Trophoblast cell (in vitro differentiated cells and primary cell): ENCODE measurements around the gene HOMER1.

Experiments used
- DNase-seq, 2 donors: peaks; one replicate each; pipeline ENCODE4 v3.0.0-alpha.2; 2016
- H2AFZ ChIP-seq: 2 replicates; pipeline ENCODE4 v1.6.1; 2013; ENCODE audit warnings: low read length, moderate library complexity, mild to moderate bottlenecking; ENCODE audit not compliant: insufficient read depth, poor library complexity
- H2AK5ac ChIP-seq: 2 replicates; pipeline ENCODE4 v1.6.1; 2013; ENCODE audit warnings: mild to moderate bottlenecking, low read length
- H2BK120ac ChIP-seq: 2 replicates; pipeline ENCODE4 v1.6.1; 2013; ENCODE audit warnings: low read length, mild to moderate bottlenecking, moderate library complexity; ENCODE audit not compliant: insufficient read depth, poor library complexity
- H2BK12ac ChIP-seq: 2 replicates; pipeline ENCODE4 v1.6.1; 2013; ENCODE audit warnings: mild to moderate bottlenecking, low read length, moderate library complexity
- H2BK5ac ChIP-seq: 2 replicates; pipeline ENCODE4 v1.6.1; 2013; ENCODE audit warnings: low read length, low read depth, moderate library complexity, mild to moderate bottlenecking; ENCODE audit not compliant: poor library complexity
- H3K14ac ChIP-seq: 2 replicates; pipeline ENCODE4 v1.6.1; 2013; ENCODE audit warnings: mild to moderate bottlenecking, low read length
- H3K18ac ChIP-seq: 2 replicates; pipeline ENCODE4 v1.6.1; 2013; ENCODE audit warnings: mild to moderate bottlenecking, low read length
- H3K23ac ChIP-seq: 2 replicates; pipeline ENCODE4 v1.6.1; 2013; ENCODE audit warnings: low read length
- H3K27ac ChIP-seq: 2 replicates; pipeline ENCODE4 v1.5.1; 2013; ENCODE audit warnings: low read depth, mild to moderate bottlenecking, inconsistent platforms, low read length, moderate library complexity
- H3K27me3 ChIP-seq: 2 replicates; pipeline ENCODE4 v1.6.1; 2013; ENCODE audit warnings: inconsistent platforms, mild to moderate bottlenecking, low read length, moderate library complexity; ENCODE audit not compliant: insufficient read depth
- H3K36me3 ChIP-seq, 2 experiments: 1 replicate in 1 of 2; 2 replicates in 1 of 2; pipeline ENCODE4 v1.6.1; 2013; ENCODE audit warnings: low read length in 2 of 2, mild to moderate bottlenecking in 2 of 2, moderate library complexity in 1 of 2; ENCODE audit not compliant: insufficient read depth in 2 of 2, control insufficient read depth in 1 of 2
- H3K4ac ChIP-seq: 2 replicates; pipeline ENCODE4 v1.6.1; 2013; ENCODE audit warnings: low read depth, mild to moderate bottlenecking, low read length, moderate library complexity
- H3K4me1 ChIP-seq, 2 experiments: 1 replicate in 1 of 2; 2 replicates in 1 of 2; pipeline ENCODE4 v1.6.1; 2013; ENCODE audit warnings: low read length in 2 of 2, mild to moderate bottlenecking in 2 of 2, moderate library complexity in 1 of 2; ENCODE audit not compliant: insufficient read depth in 2 of 2, control insufficient read depth in 1 of 2
- H3K4me2 ChIP-seq: 2 replicates; pipeline ENCODE4 v1.6.1; 2013; ENCODE audit warnings: inconsistent platforms, mild to moderate bottlenecking, low read length, moderate library complexity
- H3K4me3 ChIP-seq: 2 replicates; pipeline ENCODE4 v1.5.1; 2013; ENCODE audit warnings: mild to moderate bottlenecking, low read depth, low read length, inconsistent platforms
- H3K79me1 ChIP-seq: one replicate; pipeline ENCODE4 v1.6.1; 2013; ENCODE audit warnings: low read length
- H3K79me2 ChIP-seq: 2 replicates; pipeline ENCODE4 v1.6.1; 2013; ENCODE audit warnings: low read length, mild to moderate bottlenecking; ENCODE audit not compliant: control insufficient read depth, insufficient read depth, poor library complexity
- H3K9ac ChIP-seq: 2 replicates; pipeline ENCODE4 v1.6.1; 2013; ENCODE audit warnings: mild to moderate bottlenecking, low read length
- H3K9me3 ChIP-seq: 2 replicates; pipeline ENCODE4 v1.6.1; 2013; ENCODE audit warnings: low read depth, mild to moderate bottlenecking, control low read depth, inconsistent platforms, low read length; ENCODE audit not compliant: insufficient read depth
- H4K12ac ChIP-seq: 2 replicates; pipeline ENCODE4 v1.6.1; 2013; ENCODE audit warnings: low read depth, mild to moderate bottlenecking, low read length, moderate library complexity
- H4K8ac ChIP-seq: 2 replicates; pipeline ENCODE4 v1.6.1; 2013; ENCODE audit warnings: low read depth, mild to moderate bottlenecking, low read length, moderate library complexity
- H4K91ac ChIP-seq: one replicate; pipeline ENCODE4 v1.6.1; 2013; ENCODE audit warnings: low read depth, mild to moderate bottlenecking, low read length, moderate library complexity
- WGBS: extraction: QIAGEN DNeasy Blood & Tissue Kit; methylation state at CpG from one replicate; pipeline ENCODE4 v1.1.7; 2013; ENCODE audit warnings: missing lambda C conversion rate; ENCODE audit not compliant: insufficient read length, insufficient coverage; ENCODE audit errors: extremely low coverage; 5-methylcytosine and 5-hydroxymethylcytosine counted together

The HOMER1 gene

DNA sequence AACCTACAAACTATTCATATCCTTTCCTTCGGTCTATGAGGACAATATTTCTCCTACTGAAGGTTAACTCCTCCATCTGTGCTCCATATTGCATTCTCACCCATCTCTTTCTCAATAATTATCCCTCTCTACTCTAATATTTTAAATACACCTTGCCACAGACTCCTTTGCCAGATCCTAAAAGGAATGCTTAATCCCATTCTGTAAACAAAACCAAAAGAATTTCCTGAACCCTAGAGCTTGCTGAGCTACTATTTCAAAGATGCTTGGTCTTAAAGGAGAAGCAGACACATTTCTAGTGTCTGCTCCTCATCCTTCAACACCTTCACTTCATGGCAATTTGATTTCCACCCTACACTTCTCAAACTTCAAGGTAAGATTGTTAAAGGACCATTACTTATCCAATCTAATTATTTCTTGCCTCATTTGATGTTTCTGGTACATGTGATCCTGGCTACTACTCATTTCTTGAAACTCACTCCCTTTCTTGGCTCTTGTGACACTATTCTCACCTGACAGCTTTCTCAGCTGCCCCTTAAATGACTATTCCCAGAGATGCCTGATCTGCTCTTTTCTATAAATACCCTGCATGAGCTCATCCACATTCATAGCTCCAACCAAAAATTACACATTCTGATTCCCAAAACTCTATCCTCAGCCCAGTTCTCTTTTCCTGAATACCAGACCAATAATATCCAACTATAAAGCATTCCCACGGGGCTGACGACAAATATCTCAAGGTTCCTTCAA is 20.2 kb downstream of the HOMER1 start:
- no peak for DNase-seq
- Histone ChIP-seq H3K79me1 (no peaks in the 10 kb centered on the region), H2BK12ac (no peak overlapping the region), H3K4ac (no peak overlapping the region), H3K14ac (no peak overlapping the region), H2BK120ac (no peak overlapping the region), H4K91ac (no peak overlapping the region), H3K27me3 (no peaks in the 10 kb centered on the region), H4K12ac (no peak overlapping the region), H3K9me3 (peaks cover 2% of the 10 kb centered on the region), H3K79me2 (peaks cover 2% of the 10 kb centered on the region), H3K36me3 (peaks cover 0 to 1% of the 10 kb centered on the region in 2 experiments), H3K27ac (no peak overlapping the region), H3K18ac (no peak overlapping the region), H2AK5ac (no peak overlapping the region), H2BK5ac (no peak overlapping the region), H3K9ac (no peak overlapping the region), H3K4me2 (no peak overlapping the region), H3K4me1 (no peaks in the 10 kb centered on the region), H4K8ac (no peak overlapping the region), H2AFZ (no peak overlapping the region), H3K4me3 (no peak overlapping the region), H3K23ac (no peak overlapping the region)
- no CpG with 5 or more reads among the region's 3 CpGs for WGBS

DNA sequence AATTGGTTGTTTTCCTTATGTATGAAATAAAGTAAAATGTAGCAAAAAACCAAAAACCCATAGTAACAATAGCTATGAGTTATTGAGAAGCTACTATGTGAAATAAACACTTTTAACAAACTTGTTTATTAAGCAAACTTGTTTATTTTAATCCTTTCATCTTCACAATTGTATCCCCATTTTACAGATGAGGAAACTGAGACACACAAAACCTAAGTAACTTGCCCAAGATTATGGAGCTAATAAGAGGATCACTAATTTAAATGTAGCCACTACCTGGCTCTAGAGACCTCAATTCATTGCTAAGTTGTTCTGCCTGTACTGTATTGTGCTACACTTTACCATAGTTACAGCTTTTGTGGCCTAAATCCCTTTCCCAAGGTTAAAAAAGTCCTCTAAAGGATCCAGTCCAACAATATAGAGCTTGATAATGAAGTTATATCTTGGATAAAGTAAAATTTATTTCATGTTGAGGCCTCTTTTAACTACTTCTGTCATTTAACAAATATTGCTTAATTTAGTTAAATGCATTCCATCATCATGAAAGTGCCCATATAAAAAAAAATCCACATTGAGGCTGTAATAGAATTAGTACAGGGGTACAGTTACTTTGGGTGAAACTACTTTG is 22.1 kb downstream of the HOMER1 start:
- peaks cover 2% of the 10 kb centered on the region for H3K79me2 ChIP-seq
- no peak overlapping the region for H2BK120ac ChIP-seq
- H2AK5ac ChIP-seq = no peak overlapping the region
- H3K36me3 ChIP-seq = peaks cover 0 to 1% of the 10 kb centered on the region in 2 experiments
- H3K79me1 ChIP-seq = no peaks in the 10 kb centered on the region
- no peak overlapping the region for H3K4me2 ChIP-seq
- no peak overlapping the region for H3K23ac ChIP-seq
- H3K18ac ChIP-seq = no peak overlapping the region
- no peak overlapping the region for H2AFZ ChIP-seq
- no peak overlapping the region for H3K27ac ChIP-seq
- no peak overlapping the region for H2BK5ac ChIP-seq
- H3K4me3 ChIP-seq = no peak overlapping the region
- peaks cover 2% of the 10 kb centered on the region for H3K9me3 ChIP-seq
- H3K4me1 ChIP-seq = peaks cover 0 to 4% of the 10 kb centered on the region in 2 experiments
- no peak overlapping the region for H4K91ac ChIP-seq
- no peak for DNase-seq
- H3K27me3 ChIP-seq = no peaks in the 10 kb centered on the region
- no peak overlapping the region for H4K12ac ChIP-seq
- no peak overlapping the region for H3K4ac ChIP-seq
- no peak overlapping the region for H4K8ac ChIP-seq
- H3K14ac ChIP-seq = no peak overlapping the region
- no peak overlapping the region for H3K9ac ChIP-seq
- H2BK12ac ChIP-seq = no peak overlapping the region

DNA sequence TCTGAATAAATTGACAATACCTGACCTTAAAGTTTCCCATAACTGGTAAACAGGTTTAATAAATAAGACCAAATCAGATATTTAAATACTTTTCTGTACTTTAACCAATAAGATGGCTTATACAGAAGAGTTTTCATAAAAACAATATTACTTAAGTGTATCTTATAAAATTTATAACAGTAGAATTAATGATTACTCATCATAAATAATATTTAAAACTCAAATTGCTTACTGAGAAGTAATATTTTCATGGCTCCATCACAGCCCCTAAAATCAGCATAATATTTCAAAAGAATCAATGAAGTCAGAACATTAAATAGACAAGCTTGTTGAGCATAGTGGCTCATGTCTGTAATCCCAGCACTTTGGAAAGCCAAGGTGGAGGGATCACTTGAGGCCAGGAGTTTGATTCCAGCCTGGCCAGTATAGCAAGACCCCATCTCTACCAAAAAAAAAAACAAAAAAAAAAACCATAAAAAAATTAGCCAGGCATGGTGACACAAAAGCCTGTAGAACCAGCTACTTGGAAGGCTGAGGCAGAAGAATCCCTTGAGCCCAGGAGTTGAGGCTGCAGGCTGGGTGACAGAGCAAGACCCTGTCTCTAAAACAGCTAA is 23.5 kb downstream of the HOMER1 start:
- no peak overlapping the region for H2AK5ac ChIP-seq
- no peak overlapping the region for H4K12ac ChIP-seq
- H3K79me2 ChIP-seq = peaks cover 2% of the 10 kb centered on the region
- no peak overlapping the region for H3K23ac ChIP-seq
- H4K8ac ChIP-seq = no peak overlapping the region
- H2BK120ac ChIP-seq = no peak overlapping the region
- no peak overlapping the region for H4K91ac ChIP-seq
- no peak overlapping the region for H3K9ac ChIP-seq
- peaks cover 0 to 1% of the 10 kb centered on the region in 2 experiments for H3K36me3 ChIP-seq
- no peak for DNase-seq
- H2BK5ac ChIP-seq = no peak overlapping the region
- no peak overlapping the region for H3K4me2 ChIP-seq
- no peaks in the 10 kb centered on the region for H3K79me1 ChIP-seq
- H3K14ac ChIP-seq = no peak overlapping the region
- no peak overlapping the region for H2BK12ac ChIP-seq
- no peak overlapping the region for H3K4me3 ChIP-seq
- H3K4ac ChIP-seq = no peak overlapping the region
- H3K27ac ChIP-seq = no peak overlapping the region
- H3K18ac ChIP-seq = no peak overlapping the region
- H2AFZ ChIP-seq = no peak overlapping the region
- peaks cover 2% of the 10 kb centered on the region for H3K9me3 ChIP-seq
- peaks cover 0 to 4% of the 10 kb centered on the region in 2 experiments for H3K4me1 ChIP-seq
- H3K27me3 ChIP-seq = no peaks in the 10 kb centered on the region

DNA sequence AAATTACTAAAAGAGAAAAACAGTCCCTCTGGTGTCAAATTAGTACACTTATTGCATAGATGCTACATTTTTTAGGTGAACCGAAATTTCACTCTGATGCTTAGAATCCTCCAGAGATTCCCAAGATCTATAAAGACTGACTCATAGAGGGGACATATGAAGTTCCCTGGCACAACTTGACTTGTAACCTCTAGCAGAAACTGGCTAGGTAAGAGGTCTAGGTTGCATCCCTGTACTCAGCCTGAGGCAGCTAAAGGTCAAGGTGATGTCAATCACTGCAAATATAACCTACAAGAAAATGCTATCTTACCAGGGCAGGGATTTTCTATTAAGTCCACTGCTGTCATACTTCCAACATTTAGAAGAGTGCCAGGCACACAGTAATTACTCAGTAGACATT is 24.2 kb downstream of the HOMER1 start:
- no peaks in the 10 kb centered on the region for H3K27me3 ChIP-seq
- no peak overlapping the region for H3K27ac ChIP-seq
- H3K4me2 ChIP-seq = no peak overlapping the region
- no peak overlapping the region for H4K8ac ChIP-seq
- no peaks in the 10 kb centered on the region for H3K79me1 ChIP-seq
- peaks cover 0 to 1% of the 10 kb centered on the region in 2 experiments for H3K36me3 ChIP-seq
- no peak overlapping the region for H3K9ac ChIP-seq
- peaks cover 2% of the 10 kb centered on the region for H3K9me3 ChIP-seq
- peaks cover 2% of the 10 kb centered on the region for H3K79me2 ChIP-seq
- no peak overlapping the region for H2BK5ac ChIP-seq
- no peak overlapping the region for H3K18ac ChIP-seq
- no peak overlapping the region for H3K4ac ChIP-seq
- no peak overlapping the region for H3K23ac ChIP-seq
- DNase-seq = peak in 1 of 2 donors; percentile 65
- no CpG with 5 or more reads among the region's 1 CpG for WGBS
- no peak overlapping the region for H4K91ac ChIP-seq
- H4K12ac ChIP-seq = no peak overlapping the region
- no peak overlapping the region for H2BK12ac ChIP-seq
- no peak overlapping the region for H2BK120ac ChIP-seq
- H3K4me1 ChIP-seq = peaks cover 0 to 4% of the 10 kb centered on the region in 2 experiments
- H2AFZ ChIP-seq = no peak overlapping the region
- H2AK5ac ChIP-seq = no peak overlapping the region
- H3K4me3 ChIP-seq = no peak overlapping the region
- no peak overlapping the region for H3K14ac ChIP-seq
